NCI-H1436 (cell line): ENCODE results near the gene NRROS.
"Not testable (repeated sequence)": the region's sequence is repeated elsewhere in the genome, so short reads cannot be mapped to it uniquely, and the experiment has no call there.

Experiments used
- DNase-seq: peaks from one replicate; lab custom pipeline; 2025; lab: John Stamatoyannopoulos, UW

The NRROS gene

DNA sequence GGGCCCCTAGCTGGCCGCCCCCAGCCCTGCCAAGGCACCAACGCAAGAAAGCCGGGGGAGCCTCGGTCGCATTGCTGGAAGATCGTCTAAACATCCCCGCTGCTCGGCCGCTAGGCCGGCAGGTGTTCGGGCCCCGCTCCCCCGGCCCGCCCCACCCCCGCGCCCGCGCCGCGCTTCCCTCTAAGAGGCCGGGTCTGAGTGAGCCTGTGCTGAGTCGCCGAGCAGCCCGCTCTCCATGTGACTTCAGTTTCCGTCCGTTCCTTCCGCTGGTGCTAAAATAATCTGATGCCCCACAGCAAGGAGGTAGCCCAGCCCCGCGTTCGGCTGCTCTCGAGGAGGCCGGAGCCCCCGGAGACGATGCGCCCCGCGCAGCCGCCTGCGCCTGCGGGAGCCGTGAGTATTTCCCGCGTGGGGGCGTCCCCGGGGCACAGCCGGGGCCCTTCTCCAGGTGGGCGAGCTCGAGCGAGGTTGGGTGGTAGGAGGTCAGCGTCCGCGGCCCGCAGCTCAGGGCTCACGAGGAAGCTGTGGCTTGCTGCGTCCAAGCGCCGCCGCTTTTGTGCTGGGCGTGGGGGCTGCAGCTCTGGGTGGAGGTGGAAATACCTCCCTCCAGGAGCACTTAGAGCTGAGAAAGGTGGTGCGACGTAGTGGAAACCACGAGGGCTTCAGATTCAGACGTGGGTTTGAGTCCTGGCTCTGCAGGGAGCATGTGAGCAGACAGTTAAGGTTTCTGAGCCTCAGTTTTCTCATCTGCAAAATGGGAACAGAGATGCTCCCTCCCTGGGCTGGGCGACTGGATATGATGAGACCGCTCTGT is at the start of gene NRROS:
TSS of gene NRROS (plus strand) at position 212 of the 814 bp plus-strand sequence. CDS start 14,846 bp downstream, outside the sequence.
- peak; percentile 62 for DNase-seq

GRCh38 chr3:196590279-196590678 is 49.2 kb upstream of the NRROS start:
- DNase-seq = no peak

DNA sequence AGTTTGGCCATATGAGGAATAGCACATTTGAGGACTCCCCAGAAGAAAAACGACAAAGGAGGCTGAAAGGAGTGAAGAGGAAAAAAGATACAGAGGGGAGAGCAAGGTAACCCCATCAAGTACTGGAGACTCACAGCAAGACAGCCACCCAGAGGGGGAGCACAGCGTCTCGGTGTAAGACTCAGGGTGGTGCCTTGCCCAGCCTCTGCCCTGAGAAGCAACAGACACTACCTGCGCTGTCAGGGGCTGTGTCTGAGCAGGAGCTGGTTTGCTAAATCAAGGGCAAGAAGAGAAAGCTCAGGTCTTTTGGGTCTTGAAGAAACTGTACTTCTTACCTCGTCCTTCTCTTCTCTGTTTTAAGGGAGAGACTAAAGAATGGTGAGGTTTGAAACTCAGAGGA is 43.1 kb upstream of the NRROS start:
- DNase-seq = no peak

DNA sequence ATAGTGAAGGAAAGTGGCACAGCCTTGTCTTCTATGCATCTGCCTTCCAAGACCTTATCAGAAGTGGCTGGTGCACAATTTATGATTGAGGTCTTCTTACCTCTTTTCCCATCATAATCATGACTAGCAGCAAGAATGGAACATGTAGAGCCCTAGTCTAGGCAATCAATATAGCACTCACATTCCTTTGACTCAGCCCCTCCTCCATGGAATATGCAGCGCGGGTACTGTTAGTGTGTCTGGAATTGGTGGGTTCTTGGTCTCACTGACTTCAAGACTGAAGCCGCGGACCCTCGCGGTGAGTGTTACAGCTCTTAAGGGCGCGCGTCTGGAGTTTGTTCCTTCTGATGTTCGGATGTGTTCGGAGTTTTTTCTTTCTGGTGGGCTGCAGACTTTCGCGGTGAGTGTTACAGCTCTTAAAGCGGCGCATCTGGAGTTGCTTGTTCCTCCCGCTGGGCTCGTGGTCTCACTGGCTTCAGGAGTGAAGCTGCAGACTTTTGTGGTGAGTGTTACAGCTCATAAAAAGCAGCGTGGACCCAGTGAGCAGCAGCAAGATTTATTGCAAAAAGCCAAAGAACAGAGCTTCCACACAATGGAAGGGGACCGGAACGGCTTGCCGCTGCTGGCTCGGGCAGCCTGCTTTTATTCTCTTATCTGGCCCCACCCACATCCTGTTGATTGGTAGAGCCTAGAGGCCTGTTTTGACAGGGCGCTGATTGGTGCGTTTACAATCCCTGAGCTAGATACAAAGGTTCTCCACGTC is 41.3 kb upstream of the NRROS start:
- DNase-seq = not testable (repeated sequence)

- no peak for DNase-seq
Observed at GRCh38 chr3:196599734-196600128, 39.8 kb upstream of the NRROS start.

DNA sequence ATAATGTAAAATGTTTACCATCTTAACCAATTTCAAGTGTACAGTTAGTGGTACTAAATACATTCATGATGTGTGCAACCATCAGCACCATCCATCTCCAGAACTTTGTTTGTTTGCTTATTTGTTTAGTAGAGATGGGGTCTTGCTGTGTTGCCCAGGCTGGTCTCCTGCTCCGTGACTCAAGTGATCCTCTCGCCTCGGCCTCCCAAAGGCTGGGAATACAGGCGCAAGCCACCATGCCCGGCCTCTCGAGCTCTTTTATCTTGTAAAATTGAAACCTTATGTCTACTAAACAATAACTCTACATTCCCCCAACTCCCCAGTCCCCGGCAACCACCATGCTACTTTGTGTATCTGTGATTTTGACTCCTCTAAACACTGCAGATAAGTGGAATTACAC is 39.1 kb upstream of the NRROS start:
- DNase-seq = no peak

DNA sequence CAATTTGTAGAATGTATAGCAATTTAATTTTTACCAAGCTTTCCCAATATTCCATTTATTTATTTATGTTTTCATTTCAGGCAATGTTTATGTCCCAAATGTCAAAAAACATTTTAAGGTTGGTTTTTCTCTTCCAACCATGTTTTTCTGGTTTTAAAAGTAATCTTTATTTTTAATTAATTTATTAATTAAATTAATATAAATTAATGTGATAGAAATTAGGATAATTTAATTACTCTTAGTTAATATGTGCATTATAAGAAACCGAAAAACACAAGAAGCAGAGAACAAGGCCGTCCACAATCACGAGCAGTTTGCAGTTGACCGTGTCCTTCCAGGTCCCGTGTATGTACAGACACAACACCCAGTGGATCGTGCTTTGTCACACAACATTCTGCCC is 36.8 kb upstream of the NRROS start:
- DNase-seq = no peak

DNA sequence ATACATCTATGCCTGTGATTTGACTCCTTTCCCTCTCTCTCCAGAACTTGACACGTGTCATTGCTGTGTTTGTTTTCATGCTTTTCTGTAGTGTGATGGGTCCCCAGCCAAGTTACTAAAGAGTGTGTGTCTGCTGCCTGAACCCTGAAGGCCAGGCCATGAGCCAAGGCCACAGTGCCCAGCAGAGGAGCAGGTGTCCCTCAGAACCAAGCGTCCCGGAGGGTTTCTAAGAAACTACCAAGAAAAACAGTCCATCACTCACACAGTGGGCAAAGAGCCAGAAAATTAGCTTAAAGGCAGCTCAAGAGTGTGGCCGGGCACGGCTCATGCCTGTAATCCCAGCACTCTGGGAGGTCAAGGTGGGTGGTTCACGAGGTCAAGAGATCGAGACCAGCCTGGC is 35.8 kb upstream of the NRROS start:
- DNase-seq = no peak

DNA sequence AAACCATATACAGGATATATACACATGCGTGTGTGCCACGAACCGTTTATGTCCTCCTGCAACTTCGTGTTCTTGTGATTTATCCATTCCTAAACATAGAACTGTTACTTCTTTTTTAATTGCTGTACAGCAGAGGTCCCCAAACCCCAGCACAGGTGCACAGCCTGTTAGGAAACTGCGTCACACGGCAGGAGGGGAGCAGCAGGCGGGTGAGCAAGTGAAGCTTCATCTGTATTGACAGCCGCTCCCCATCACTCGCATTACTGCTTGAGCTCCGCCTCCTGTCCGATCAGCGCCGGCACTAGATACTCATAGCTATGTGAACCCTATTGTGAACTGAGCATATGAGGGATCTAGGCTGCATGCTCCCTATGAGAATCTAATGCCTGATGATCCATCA is 34.9 kb upstream of the NRROS start:
- peak; percentile 30 for DNase-seq

- DNase-seq = no peak
Observed at GRCh38 chr3:196608693-196609092, 30.8 kb upstream of the NRROS start.

GRCh38 chr3:196609343-196609775 is 30.1 kb upstream of the NRROS start:
- DNase-seq = peak; percentile 95

GRCh38 chr3:196609805-196610515 is 29.5 kb upstream of the NRROS start:
- DNase-seq = no peak

DNA sequence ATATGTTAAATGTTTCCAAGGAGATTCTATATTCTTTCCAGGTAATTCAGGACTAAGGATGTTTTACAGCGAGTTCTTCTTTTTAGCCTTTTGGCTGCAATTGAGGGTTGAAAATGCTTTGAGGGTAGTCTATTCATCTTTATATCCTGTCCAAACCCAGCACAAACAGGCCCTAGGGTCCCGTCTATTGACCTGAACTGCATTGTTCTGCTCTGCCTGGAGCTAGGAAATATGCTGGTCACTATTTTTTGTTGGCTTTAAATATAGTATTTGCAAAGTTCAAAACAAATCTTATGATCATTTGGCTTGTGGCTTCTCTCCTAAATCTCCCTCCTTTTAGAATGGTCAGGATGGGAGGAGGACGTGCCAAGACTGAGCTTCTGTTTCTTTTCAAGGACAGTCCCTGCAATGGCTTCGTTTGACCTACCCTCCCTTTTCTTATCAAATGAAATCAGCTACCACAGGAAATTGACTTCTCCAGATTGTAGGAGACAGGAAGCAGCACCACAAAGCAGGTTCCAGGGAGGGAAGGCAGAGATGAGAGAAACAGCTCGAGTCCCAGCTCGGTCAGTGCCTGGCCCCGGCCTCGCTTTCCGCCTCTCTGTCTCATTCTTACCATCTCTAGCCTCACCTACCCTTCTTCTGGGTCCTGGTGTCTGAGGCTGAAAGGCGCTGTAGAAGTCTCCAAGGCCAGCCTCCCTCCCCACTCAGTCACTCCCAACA is 27.6 kb upstream of the NRROS start:
- no peak for DNase-seq

DNA sequence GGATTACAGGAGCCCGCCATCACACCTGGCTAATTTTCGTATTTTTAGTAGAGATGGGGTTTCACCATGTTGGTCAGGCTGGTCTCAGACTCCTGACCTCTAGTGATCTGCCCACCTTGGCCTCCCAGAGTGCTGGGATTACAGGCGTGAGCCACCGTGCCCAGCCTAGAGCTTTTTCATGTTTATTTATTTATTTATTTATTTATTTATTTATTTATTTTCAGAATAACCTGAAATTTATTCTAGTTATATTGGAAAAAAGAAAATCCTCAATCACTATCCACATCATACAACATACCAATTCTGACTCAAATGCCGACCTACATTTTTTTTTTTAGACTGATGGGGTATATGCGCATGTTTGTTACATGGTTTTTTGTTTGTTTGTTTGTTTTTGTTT is 24.3 kb upstream of the NRROS start:
- DNase-seq = not testable (repeated sequence)

GRCh38 chr3:196617256-196617655 is 22.2 kb upstream of the NRROS start:
- no peak for DNase-seq

GRCh38 chr3:196619223-196619622 is 20.3 kb upstream of the NRROS start:
- peak; percentile 30 for DNase-seq

DNA sequence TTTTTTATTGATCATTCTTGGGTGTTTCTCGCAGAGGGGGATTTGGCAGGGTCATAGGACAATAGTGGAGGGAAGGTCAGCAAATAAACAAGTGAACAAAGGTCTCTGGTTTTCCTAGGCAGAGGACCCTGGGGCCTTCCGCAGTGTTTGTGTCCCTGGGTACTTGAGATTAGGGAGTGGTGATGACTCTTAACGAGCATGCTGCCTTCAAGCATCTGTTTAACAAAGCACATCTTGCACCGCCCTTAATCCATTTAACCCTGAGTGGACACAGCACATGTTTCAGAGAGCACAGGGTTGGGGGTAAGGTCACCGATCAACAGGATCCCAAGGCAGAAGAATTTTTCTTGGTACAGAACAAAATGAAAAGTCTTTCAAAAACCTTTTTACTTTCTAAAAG is 19.9 kb upstream of the NRROS start:
- not testable (repeated sequence) for DNase-seq

- DNase-seq = peak; percentile 20
Observed at GRCh38 chr3:196620161-196620604, 19.3 kb upstream of the NRROS start.

GRCh38 chr3:196620684-196621083 is 18.8 kb upstream of the NRROS start:
- no peak for DNase-seq

DNA sequence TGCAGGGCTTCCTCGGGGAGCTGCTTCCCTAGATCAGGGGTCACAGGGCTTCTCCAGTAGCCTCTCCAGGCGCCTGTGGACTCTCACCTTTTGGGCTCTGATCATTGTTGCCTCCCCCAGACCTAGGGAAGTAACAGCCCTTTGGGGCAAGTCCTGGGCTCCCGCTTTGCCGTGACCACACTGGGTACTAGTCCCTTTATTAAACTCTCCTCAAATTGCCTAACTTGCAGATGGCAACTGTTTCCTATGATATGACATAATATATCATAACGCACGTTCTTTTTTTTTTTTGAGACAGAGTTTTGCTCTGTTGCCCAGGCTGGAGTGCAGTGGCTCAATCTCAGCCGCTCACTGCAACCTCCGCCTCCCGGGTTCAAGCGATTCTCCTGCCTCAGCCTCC is 17.9 kb upstream of the NRROS start:
- DNase-seq = no peak

- DNase-seq = no peak
Observed at GRCh38 chr3:196624067-196624790, 15.3 kb upstream of the NRROS start.
